ENCODE results near the gene OR52I1.

OR52I1 gene, protein sequence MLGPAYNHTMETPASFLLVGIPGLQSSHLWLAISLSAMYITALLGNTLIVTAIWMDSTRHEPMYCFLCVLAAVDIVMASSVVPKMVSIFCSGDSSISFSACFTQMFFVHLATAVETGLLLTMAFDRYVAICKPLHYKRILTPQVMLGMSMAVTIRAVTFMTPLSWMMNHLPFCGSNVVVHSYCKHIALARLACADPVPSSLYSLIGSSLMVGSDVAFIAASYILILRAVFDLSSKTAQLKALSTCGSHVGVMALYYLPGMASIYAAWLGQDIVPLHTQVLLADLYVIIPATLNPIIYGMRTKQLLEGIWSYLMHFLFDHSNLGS

DNA sequence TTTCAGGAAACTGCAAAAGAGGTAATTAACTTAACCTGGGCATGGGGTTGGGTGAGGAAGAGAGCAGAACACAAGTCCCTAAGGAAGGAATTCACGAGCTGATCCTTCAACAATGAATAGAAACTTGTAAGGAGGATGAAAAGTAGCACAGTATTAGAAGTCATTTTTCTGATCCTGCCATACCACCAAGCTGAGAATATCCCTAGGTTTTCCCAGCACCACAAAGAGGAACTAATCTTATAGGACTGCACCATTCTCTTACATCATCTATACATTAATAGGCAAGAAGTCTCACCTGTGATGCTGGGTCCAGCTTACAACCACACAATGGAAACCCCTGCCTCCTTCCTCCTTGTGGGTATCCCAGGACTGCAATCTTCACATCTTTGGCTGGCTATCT, at the start of gene OR52I1:
OR52I1 (plus strand) TSS at position 301 of the 400 bp plus-strand sequence; CDS start at position 301, 0 bp downstream.
- DNase-seq = no peak

DNA sequence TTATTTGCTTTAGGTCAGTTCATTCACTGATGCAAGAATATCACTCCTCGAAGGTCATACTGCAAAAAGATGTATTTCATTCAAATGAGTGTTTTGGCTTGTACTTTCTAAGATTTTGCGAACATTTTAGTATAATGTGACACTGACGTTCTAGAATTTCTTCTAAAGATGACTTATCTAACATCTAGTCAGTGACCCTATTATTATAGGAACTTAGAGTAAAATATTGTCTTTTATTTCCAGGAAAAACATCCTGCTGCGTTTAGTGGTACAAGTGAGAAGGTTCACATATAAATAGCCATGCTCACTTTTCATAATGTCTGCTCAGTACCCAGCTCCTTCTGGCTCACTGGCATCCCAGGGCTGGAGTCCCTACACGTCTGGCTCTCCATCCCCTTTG, 48.9 kb upstream of the OR52I1 start, which contains the start of gene OR52M1:
OR52M1 (plus strand) TSS at position 301 of the 400 bp plus-strand sequence; CDS start at position 301, 0 bp downstream.
- DNase-seq = no peak

DNA sequence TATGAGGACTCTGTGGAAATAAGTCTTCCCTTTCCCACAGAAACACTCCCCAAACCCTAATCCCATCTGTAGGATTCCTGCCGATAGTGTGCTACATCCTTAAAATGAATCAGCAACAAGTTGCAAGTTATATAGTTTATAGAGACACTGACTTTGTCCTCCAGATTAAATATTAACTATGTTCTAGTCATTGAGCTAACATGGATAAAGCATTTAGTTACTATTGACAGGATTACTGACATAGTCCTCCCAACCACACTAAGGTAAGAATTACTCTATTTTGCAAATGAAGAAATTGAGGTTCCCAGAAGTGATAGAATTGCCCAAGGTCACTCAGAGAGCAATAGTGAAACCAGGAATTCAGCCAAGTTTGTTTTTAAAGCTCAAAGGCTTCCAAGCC, 47.0 kb upstream of the OR52I1 start:
- no peak for DNase-seq

DNA sequence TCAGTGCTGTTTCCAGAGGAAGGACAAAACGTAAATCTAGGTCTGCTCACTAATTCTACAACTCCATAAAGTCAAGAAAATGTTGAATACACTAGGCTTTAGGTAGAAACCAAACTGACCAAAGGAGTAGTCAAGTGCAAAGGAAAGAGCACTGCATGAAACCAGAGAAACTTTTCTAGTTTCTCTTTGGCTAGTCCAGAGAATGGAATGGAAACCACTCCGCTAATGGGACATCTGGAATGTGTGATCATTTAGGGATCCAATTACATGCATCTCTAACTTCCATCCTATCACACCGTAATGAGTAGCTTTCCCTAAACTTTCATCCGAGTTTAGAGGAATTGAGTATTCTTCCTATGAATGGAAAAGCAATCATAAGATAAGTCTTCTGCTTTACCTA, 46.4 kb upstream of the OR52I1 start:
- no peak for DNase-seq

DNA sequence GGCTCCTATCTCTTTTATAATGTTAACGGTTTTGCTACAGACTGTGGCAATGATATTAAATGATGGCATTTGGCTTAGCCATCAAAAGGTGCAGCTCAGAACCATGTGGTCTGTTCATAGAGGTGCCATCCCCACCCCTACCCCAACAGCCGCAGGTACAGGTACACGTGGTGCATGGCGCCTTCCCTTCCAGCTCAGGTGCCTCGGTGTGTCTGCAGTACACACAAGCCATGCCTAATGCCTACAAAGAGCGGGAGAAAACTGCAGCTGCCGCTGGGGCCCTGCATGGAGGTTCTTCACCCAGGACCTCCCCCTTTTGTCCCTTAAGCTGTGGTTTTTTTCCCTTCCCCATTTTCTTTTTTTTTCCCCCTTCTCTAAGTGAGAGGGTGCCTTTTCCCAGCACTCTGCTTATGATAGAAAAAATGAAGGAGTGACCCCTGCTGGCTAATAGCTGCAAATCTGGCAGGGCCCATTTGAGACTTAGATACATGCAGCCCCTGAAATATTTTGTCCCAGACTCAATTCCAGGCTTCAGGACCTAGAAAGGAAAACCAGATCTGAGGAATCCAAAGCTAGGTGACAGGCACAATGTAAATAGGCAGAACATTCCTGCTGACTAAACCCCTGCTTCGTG, 42.4 kb upstream of the OR52I1 start:
- no peak for DNase-seq

DNA sequence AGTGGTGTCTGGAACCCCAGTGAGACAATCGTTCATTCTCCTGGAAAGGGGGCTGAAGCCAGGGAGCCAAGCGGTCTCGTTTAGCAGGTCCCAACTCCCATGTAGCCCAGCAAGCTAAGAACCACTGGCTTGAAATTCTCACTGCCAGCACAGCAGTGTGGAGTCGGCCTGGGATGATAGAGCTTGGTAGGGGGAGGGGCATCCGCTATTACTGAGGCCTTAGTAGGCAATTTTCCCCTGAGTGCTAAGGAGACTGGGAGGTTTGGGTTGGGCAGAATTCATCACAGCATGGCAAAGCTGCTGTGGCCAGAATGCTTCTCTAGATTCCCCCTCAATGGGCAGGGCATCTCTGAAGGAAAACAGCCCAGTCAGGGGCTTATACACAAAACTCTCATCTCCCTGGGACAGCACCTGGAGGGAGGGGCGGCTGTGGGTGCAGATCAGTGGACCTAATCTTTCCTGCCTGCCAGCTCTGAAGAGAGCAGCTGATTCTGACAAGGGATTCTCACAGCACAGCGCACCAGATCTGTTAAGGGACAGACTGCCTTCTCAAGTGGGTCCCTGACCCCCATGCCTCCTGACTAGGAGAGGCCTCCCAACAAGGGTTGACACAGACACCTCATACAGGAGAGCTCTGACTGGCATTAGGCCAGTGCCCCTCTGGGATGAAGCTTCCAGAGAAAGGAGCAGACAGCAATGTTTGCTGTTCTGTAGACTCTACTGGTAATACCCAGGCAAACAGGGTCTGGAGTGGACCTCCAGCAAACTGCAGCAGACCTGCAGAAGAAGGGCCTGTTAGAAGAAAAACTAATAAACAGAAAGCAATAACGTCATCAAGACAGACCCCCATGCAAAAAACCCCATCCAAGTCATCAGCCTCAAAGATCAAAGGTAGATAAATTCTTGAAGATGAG, 34.1 kb upstream of the OR52I1 start:
- DNase-seq = no peak

DNA sequence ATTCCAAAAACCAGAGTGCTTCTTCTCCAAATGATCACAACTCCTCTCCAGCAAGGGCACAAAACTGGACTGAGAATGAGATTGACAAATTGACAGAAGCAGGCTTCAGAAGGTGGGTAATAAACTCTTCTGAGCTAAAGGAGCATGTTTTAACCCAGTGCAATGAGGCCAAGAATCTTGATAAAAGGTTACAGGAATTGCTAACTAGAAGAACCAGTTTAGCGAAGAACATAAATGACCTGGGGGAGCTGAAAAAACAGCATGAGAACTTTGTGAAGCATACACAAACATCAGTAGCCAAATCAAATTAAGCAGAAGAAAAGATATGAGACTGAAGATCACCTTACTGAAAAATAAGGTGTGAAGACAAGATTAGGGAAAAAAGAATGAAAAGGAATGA, 33.4 kb upstream of the OR52I1 start:
- no peak for DNase-seq

DNA sequence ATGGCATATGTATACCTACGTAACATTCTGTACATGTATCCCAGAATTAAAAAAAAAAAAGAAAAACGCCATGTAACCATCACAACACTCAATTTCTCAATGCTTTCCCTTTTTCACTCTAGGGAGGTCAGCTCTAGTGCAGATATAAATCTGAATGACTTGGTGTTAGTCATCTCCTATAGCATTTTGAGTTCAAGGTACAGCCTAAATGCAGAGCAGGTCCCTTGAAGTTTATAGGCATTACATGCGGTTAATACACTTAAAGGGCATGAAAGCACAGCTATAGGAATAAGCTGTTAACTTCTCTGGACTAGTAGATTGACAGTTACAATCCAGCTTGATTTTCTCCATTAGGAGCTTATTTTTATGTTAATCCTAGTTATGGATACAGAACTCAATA, 28.5 kb upstream of the OR52I1 start:
- no peak for DNase-seq

DNA sequence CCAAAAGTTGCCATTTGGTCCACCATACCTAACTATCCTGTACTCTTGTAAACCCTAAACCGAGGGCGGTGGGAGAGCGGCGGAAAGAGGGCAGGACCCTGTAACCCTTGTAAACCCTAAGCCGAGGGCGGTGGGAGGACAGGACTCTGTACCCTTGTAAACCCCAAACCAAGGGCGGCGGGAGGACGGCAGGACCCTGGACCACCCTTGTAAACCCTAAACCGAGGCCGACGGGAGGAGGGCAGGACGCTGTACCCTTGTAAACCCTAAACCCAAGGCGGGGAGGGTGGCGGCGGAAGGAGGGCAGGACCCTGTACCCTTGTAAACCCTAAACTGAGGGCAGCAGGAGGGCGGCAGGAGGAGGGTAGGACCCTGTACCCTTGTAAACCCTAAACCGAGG, 24.8 kb upstream of the OR52I1 start:
- DNase-seq = no peak

DNA sequence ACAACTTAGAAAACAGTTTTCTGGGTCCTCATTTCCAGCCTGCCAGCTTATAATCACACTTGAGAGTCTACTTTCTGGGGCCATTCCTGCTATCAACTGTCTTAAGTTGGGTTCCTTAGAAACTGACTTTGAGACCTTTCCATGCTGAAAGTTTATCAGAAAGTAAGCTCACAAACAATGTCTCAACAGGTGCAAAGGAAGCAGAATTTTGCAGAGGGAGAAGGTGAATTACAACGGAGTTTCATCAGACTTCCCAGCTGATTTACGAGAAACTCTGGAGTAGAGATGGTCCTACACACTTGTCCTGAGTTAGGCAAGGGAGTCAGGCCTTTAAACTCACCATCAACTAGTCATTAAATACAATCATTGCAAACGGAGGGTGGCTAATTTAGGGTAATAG, 17.0 kb upstream of the OR52I1 start:
- no peak for DNase-seq

DNA sequence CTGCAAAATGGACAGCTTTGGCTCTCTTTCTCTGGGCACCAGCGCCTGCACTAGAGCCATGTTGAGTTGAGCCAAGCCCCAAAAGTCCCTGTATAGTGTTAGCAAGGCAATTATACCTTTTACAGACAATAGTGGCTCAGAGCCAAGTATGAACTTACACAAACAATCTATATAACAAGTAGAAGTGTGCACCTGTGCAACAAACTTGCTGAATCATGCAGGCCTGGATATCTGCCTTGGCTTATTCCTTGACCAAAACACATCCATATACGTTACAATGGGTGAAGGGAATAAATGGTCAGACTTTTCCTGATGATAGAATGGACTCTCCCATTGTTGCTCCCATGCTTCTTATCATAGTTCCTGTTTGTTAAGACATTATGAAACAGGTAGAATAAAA, 16.1 kb upstream of the OR52I1 start:
- peak; percentile 39 for DNase-seq

DNA sequence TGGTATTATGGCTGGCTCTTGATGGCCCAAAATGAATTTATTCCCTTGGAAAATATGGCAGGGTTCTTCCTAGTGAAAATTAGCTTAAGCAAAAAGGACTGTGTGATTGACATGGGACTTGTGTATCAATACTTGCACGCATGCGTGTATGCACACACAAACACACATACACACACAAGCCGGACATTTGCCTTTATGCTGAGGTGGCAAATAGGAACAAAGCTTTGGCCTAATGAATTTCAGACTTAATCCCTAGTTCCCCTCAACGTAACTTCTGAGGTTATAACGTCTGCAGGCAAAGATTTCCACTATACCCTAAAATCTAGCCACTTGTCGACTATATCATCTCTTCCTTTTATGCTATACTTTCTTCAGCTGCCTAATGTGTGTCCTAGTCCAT, 15.2 kb upstream of the OR52I1 start:
- DNase-seq = no peak

DNA sequence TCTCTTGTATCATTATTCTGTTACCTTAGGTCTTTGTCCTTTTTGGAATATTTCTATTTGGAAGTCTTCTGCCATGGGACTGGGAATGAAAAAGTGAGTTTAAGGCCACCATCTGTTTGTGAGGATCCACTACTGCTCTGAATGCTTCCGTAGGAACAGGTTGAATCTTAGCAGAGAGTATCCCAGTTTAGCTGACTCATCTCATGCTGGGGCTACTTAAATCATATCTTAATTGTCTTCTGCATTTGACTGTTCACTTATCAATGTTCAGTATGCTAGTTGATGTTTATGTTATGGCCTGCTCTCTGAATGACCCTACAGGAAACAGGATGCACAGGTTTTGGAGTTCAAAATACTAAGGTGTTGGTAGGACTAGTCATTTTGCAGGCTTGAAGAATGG, 13.7 kb upstream of the OR52I1 start:
- DNase-seq = no peak

DNA sequence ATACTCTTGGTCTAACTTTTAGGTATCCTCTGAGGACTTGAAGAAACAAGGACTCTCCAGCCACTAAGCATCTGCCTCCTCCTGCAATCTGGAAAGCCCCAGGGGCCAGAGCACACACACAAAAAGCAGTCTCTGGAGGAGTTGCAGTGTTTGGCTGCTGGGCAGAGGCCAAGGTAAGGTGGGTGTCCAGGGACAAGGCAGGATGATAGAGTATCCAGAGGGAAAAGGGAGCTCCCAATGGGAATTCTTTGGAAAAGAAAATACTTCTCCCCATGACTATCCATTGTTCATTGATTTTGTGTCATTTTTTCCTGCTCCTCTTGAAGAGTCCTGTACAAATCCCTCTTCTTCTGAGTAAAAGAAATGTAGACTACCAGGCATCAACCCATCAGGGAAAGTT, 12.4 kb upstream of the OR52I1 start, which contains the start of gene OR52I2:
OR52I2 (plus strand) TSS at position 301 of the 400 bp plus-strand sequence.
- no peak for DNase-seq

DNA sequence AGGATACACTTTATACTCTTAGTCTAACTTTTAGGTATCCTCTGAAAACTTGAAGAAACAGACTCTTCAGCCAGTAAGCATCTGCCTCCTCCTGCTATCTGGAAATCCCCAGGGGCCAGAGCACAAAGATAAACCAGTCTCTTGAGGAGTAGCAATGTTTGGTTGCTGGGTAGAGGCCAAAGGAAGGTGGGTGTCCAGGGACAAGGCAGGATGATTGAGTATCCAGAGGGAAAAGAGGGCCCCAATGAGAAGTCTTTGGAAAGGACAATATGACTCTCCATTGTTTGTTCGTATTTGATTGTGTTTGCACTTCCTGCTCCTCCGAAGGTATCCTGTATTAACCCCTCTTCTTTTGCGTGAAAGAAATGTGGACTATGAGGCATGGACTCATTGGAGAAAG, 4.8 kb upstream of the OR52I1 start:
- no peak for DNase-seq

DNA sequence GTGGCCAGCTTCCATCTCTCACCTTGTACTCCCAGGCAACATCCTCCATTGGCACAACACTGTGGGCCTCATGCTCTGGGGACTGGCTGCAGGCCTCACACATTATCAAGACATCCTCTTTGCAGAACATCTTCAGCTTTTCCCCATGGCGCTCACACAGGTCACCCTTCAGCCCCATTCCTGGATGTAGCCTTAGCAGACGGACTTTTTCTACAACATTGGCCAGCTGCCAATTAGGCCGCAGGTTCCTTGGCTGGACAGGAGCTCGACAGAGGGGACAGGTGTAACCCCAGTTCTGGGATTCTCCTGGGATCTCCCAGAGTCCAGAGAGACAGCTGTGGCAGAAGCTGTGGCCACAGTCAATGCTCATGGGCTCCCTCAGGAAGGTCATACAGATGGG, 11.2 kb downstream of the OR52I1 start:
- no peak for DNase-seq

DNA sequence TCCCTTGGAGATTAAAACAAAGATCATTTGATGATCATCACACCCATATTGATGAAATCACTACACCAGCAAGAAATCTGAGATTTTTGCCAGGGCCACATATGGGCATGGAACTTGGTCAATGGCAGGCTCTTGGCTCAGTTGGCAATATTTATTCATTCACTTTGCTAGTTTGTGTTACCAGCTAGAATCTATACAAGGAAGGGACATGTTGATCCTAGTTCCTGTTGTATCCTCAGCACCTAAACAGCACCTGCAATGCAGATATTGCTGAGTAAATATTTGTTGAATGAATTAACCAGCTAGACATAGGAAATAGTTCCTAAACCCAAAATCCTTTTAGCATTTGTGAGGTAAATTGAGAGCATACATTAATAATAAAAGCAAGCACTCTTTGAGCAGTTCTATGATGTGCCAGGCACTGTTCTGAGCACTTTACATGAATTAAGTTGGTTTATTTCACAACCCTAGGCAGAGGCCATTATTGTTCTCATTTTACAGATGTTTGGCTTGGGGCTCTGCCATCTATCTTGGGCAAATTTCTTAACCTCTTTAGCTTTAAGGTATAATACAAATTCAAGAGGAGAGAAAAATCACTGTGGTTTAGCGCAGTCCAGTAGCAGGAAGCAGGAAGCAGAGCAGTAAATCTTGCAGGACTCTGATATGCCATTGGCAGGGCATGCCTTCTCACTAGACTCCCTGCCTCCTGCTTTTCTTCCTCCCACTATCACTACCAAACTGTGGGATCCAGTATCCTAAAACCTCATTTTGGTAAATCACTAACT, 12.6 kb downstream of the OR52I1 start:
- peak; percentile 64 for DNase-seq

DNA sequence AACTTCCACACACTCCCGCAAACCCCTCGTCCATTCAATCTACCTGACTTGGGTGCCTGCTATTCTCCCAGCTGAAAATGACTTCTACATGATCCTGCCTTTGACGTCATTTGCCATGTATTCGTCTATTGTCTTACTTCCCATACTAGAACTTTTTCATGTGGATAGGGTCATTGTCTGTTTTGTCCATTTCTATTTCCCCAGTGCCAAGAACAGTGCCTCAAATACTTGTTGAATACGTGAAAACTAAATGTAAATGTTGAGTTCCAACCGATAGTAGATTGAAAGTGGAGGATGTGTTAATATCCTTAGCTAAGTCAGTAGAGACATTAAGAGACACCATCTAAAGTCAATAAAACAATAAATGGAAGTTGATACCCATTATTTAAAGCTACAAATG, 13.3 kb downstream of the OR52I1 start:
- peak; percentile 58 for DNase-seq

DNA sequence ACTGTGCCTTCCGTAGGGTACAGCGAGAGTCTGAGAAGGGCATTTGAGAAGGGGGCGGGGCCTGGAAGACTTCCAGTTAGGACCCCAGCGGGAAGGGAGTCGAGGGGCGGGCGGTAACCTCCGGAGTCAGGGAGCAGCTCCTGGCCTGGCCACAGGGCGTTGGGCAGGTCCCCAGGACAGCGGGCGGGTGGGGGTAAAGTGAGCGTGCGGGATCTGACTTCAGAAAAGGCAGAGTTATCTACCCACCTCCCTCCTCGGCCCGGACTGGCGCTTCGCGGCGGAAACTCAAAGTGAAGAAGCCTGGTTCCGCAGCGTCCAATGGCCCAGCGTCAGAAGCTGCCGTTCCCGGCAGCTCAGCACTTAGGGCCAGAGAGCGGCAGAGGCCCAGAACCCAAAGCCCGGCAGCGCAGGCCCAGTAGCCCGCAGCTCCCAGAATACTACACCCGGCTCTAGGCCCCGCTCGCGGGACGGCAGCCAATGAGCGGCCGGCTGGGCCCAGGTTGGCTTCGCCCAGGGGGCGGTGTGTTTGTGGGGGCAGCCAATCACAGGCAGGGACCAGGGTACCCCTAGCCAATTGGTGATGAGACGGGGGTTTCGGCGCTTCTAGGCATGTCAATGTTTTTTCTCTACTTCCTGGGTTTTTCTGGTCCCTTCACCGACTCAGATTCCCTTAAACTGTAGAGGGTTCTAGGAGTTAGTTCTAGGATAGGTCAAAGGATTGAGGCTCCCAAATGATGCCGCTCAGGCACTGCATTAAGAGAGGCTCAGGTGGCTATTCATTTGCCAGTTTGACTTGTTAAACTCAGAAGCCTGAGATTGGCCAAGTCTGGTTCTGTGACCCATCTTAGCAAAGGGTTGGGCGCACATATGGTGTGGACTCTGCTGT, 14.2 kb downstream of the OR52I1 start, which contains the start of gene TRIM68:
TRIM68 (minus strand) TSS at position 451 of the 886 bp plus-strand sequence. CDS start 2,727 bp downstream, outside the sequence.
- DNase-seq = peak; percentile 91

DNA sequence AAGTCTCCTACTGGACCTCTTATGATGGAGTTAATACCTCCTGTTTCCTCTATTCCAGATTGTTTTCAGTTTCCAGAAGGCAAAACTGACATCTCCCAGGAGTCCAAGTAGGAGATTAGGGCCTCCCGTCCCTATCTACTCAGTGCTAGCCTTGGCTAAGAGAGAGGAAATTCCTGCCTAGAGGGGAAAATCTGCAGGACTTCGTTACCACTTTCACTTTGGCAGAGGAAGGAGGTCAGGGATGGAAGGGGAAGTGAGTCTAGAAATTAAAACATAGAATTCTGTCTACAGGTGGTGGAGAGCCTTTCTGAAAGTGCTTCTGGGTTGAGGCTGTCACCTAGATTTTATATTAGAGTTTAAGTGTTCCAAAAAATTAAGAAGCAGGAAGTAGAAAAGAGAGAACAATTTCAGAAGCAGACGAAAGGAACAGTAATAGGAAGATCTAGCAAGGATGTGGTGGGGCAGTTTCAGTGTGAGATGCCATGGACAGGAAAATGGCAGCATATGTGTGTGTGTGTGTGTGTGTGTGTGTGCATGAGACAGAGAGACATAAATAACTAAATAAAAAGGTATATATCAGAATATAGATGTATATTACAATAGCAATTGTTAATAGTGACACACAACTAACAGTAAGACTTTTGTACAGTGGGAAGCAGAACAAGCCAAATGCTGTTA, 16.6 kb downstream of the OR52I1 start:
- no peak for DNase-seq

DNA sequence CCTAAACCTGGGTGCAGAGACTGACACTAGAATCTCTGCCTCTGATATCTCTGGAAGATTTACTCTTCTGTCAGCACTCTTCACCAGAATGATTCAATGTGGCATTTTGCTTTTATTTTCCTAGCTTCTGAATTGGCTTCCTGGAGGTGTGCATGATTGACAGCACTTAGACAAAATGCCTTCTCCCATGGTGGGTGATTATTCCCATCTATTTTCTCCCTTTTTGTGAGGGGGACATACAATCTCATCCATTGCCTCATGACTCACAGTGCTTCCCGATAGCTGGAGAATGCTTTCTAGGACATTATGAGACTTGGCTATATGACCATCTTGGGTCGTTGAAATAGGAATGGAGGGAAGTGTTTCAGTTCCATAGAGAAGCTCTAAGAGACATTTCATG, 18.1 kb downstream of the OR52I1 start:
- no peak for DNase-seq
